Measurements from ENCODE around the gene PLCH1.
A peak's percentile ranks its signal among the peaks of the same experiment; 100 is the strongest.

The PLCH1 gene

GRCh38 chr3:155745795-155746550 lies 1.1 kb upstream of the PLCH1 start:
- peak; percentile 74 for DNase-seq

GRCh38 chr3:155744010-155744625 lies 753 bp downstream of the PLCH1 start:
- DNase-seq: peak; percentile 30

GRCh38 chr3:155743606-155744005 lies 1.3 kb downstream of the PLCH1 start:
- DNase-seq: peak; percentile 30

GRCh38 chr3:155742349-155742965 lies 2.4 kb downstream of the PLCH1 start:
- DNase-seq: no peak

GRCh38 chr3:155741603-155742002 lies 3.3 kb downstream of the PLCH1 start:
- no peak for DNase-seq

- DNase-seq: peak; percentile 58
These were observed 3.8 kb downstream of the PLCH1 start for GRCh38 chr3:155741101-155741500.

GRCh38 chr3:155739154-155739553 lies 5.7 kb downstream of the PLCH1 start:
- no peak for DNase-seq

- DNase-seq: no peak
These were observed 6.2 kb downstream of the PLCH1 start for GRCh38 chr3:155738580-155739076.

GRCh38 chr3:155737844-155738460 lies 6.9 kb downstream of the PLCH1 start:
- peak; percentile 87 for DNase-seq

GRCh38 chr3:155736381-155736780 lies 8.5 kb downstream of the PLCH1 start:
- DNase-seq: no peak

GRCh38 chr3:155730843-155731242 lies 14.0 kb downstream of the PLCH1 start:
- no peak for DNase-seq

GRCh38 chr3:155727836-155728235 lies 17.0 kb downstream of the PLCH1 start:
- DNase-seq: no peak

- no peak for DNase-seq
These were observed 30.6 kb downstream of the PLCH1 start for GRCh38 chr3:155714295-155714718.

GRCh38 chr3:155712008-155712407 lies 32.9 kb downstream of the PLCH1 start:
- DNase-seq: no peak

GRCh38 chr3:155704771-155705559 lies 39.9 kb downstream of the PLCH1 start:
- DNase-seq: no peak

- DNase-seq: no peak
These were observed 40.8 kb downstream of the PLCH1 start for GRCh38 chr3:155704061-155704460.

- DNase-seq: no peak
These were observed 41.9 kb downstream of the PLCH1 start for GRCh38 chr3:155702745-155703591.

GRCh38 chr3:155701882-155702465 lies 42.9 kb downstream of the PLCH1 start:
- DNase-seq: peak; percentile 44

GRCh38 chr3:155697542-155697941 lies 47.3 kb downstream of the PLCH1 start:
- DNase-seq: no peak

GRCh38 chr3:155690921-155691320 lies 54.0 kb downstream of the PLCH1 start:
- DNase-seq: no peak

GRCh38 chr3:155688481-155688880 lies 56.4 kb downstream of the PLCH1 start:
- no peak for DNase-seq

All from DMS79 treated with DMSO at 0.1 percent for 48 hours (cell line).